A673 (cell line): Measurements from ENCODE around the gene BBX.

Source experiments
- CTCF ChIP-seq: fragments of 300-800, 200-600 bp; sonication (generic); conservative IDR thresholded peaks from 2 replicates; pipeline ENCODE4 v1.5.1; 2017; ENCODE audit warnings: low read depth, mild to moderate bottlenecking, antibody characterized with exemption, low read length, moderate library complexity, mixed read lengths
- EZH2 ChIP-seq: fragments of 200-600 bp; sonication (generic); IDR thresholded peaks from 2 replicates; pipeline ENCODE4 v1.6.1; 2017; ENCODE audit warnings: borderline replicate concordance, low read depth, mild to moderate bottlenecking, mixed read lengths, antibody characterized with exemption, low read length; ENCODE audit not compliant: poor library complexity, severe bottlenecking

- TF ChIP-seq CTCF (peak; percentile 45), EZH2 (no peak)
These were observed 120.5 kb downstream of the BBX start for GRCh38 chr3:107643038-107643883.
